Left cardiac atrium (tissue), 4 donors: ENCODE data around the gene PADI4. TPM values are rescaled to one million over a fixed set of nuclear protein-coding genes. Genes with fewer than 3 reads are reported as not detected.

Experiments used
- ATAC-seq, 2 donors: fragments of 200-7000 bp; cut with Tn5 transposase; one replicate each; pipeline ENCODE4 v1.9.1; 2020; ENCODE audit warnings: mild to moderate bottlenecking in 2 of 2, moderate library complexity in 2 of 2
- DNase-seq: peaks from one replicate; pipeline ENCODE4 v3.0.0-alpha.2; 2020
- intact Hi-C, 2 donors: fragments of 100-400 bp; cut with DNase I; formaldehyde crosslinking; loops; one replicate each; pipeline versions ENCODE4 v1.14.1 to v1.15.1; 2022 to 2023
- total RNA-seq, 2 donors: library from RNA; stranded (reverse); fragmentation: NEBNext Ultra II Directional; extraction: Animal tissue kit (Norgen Biotek cat#: 25700); gene quantifications; one replicate each; pipeline ENCODE4 v1.2.1, GENCODE V29; 2021
- donor health status: DM: no; HTN: yes; CAD: no.
- donor health status: DM: no; HTN: yes; CAD: no; lungs with severe emphysema.
- donor health status: DM: yes; HTN: yes; CAD: no.
- donor health status: Dilated cardiomyopathy.

The PADI4 gene
- total RNA-seq, 2 donors from 2014 or later = 0.38 to 0.63 TPM

- ATAC-seq = no peak
- no peak for DNase-seq
- intact Hi-C loops = no loop called here
Measured at GRCh38 chr1:17363771-17364170, 55.8 kb downstream of the PADI4 start.

- DNase-seq = no peak
- no peak for ATAC-seq
- intact Hi-C loops = no loop called here
Measured at GRCh38 chr1:17365293-17365692, 57.3 kb downstream of the PADI4 start.

- DNase-seq (no peak), ATAC-seq (no peak)
- intact Hi-C loops = no loop called here
Measured at GRCh38 chr1:17369466-17369865, 61.5 kb downstream of the PADI4 start.

GRCh38 chr1:17370618-17371017, 62.6 kb downstream of the PADI4 start:
- no peak for DNase-seq
- no peak for ATAC-seq
- intact Hi-C loops = no loop called here

GRCh38 chr1:17371896-17372295, 63.9 kb downstream of the PADI4 start, which contains the start of gene PADI6:
PADI6 (plus strand) TSS chr1:17372196; CDS start chr1:17372246, 50 bp downstream.
- intact Hi-C loops = no loop called here
- ATAC-seq (no peak), DNase-seq (no peak)

- DNase-seq = no peak
- intact Hi-C loops = no loop called here
- no peak for ATAC-seq
Measured at GRCh38 chr1:17372955-17373354, 65.0 kb downstream of the PADI4 start.

- intact Hi-C loops = no loop called here
- DNase-seq = no peak
- ATAC-seq = no peak
Measured at GRCh38 chr1:17375651-17376050, 67.7 kb downstream of the PADI4 start.

- intact Hi-C loops = no loop called here
- DNase-seq (no peak), ATAC-seq (no peak)
Measured at GRCh38 chr1:17377325-17377953, 69.4 kb downstream of the PADI4 start.

- ATAC-seq (no peak), DNase-seq (no peak)
- intact Hi-C loops = no loop called here
Measured at GRCh38 chr1:17381161-17381560, 73.2 kb downstream of the PADI4 start.

GRCh38 chr1:17392199-17392740, 84.3 kb downstream of the PADI4 start:
- ATAC-seq = no peak
- intact Hi-C loops = no loop called here
- DNase-seq = no peak

GRCh38 chr1:17393230-17393629, 85.2 kb downstream of the PADI4 start:
- intact Hi-C loops = no loop called here
- ATAC-seq = no peak
- DNase-seq = no peak

- intact Hi-C loops = no loop called here
- no peak for DNase-seq
- ATAC-seq = no peak
Measured at GRCh38 chr1:17397910-17398695, 90.1 kb downstream of the PADI4 start.

GRCh38 chr1:17400725-17401341, 92.8 kb downstream of the PADI4 start:
- no peak for ATAC-seq
- intact Hi-C loops = loop anchor here in 1 of 2 donors (10.0 kb wide), 1 partner anchor 276 kb away; no protein-coding TSS in a partner anchor
- DNase-seq = no peak

GRCh38 chr1:17401841-17402240, 93.8 kb downstream of the PADI4 start:
- no peak for ATAC-seq
- DNase-seq = no peak
- intact Hi-C loops = loop anchor here in 1 of 2 donors (10.0 kb wide), 1 partner anchor 277 kb away; no protein-coding TSS in a partner anchor

- ATAC-seq = no peak
- no peak for DNase-seq
- intact Hi-C loops = loop anchor here in 1 of 2 donors (10.0 kb wide), 1 partner anchor 278 kb away; no protein-coding TSS in a partner anchor
Measured at GRCh38 chr1:17403081-17403480, 95.1 kb downstream of the PADI4 start.

- ATAC-seq (no peak), DNase-seq (no peak)
- intact Hi-C loops = loop anchor here in 1 of 2 donors (10.0 kb wide), 1 partner anchor 279 kb away; no protein-coding TSS in a partner anchor
Measured at GRCh38 chr1:17404034-17404684, 96.2 kb downstream of the PADI4 start.

GRCh38 chr1:17404820-17405219, 96.8 kb downstream of the PADI4 start:
- intact Hi-C loops = loop anchor here (5.0 to 10.0 kb wide), 3 partner anchors 278 to 348 kb away; no protein-coding TSS in a partner anchor
- DNase-seq = no peak
- no peak for ATAC-seq

- intact Hi-C loops = loop anchor here (5.0 to 10.0 kb wide), 3 partner anchors 279 to 349 kb away; no protein-coding TSS in a partner anchor
- ATAC-seq (peak; percentile 86 to 87), DNase-seq (peak; percentile 60)
Measured at GRCh38 chr1:17405898-17406759, 98.1 kb downstream of the PADI4 start.
